ENCODE measurements around the gene GALNT16.

DNA sequence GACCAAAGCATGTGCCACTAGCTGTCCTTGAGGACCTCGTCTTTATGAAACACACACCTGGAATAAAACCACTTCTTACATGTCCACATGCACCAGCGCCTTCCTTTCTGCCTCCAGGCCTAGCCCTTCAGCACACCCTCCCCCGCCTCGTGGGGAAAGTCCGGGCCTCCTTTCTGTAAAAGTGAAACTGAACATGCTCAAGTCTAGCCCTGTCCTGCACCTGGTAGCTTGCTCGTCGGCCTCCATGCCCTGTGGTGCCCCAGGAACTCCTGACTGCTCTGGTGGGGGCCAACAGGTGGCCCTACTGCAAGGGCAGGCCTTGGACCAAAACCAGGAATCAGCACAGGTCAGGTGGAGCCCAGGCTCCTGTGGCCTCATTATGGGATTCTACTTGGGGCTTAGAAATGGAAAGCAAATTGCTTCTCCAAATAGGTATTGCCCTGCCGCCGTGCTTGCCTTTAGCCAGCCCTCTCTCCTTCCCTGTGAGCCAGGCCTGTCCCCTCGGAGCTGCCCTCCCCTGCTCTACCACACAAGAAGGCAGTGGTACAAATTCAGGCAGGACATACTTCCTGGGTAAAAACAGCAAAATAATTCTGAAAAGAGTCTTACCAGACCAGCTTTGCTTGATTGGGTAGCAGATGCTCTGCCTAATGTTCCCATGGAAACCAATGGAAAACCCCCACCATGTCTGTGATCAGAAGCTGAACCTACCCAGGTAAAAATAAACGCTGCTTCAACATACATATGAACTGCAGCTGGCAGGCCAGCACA is 94.6 kb downstream of the GALNT16 start:
- TF ChIP-seq, protein P1, sequence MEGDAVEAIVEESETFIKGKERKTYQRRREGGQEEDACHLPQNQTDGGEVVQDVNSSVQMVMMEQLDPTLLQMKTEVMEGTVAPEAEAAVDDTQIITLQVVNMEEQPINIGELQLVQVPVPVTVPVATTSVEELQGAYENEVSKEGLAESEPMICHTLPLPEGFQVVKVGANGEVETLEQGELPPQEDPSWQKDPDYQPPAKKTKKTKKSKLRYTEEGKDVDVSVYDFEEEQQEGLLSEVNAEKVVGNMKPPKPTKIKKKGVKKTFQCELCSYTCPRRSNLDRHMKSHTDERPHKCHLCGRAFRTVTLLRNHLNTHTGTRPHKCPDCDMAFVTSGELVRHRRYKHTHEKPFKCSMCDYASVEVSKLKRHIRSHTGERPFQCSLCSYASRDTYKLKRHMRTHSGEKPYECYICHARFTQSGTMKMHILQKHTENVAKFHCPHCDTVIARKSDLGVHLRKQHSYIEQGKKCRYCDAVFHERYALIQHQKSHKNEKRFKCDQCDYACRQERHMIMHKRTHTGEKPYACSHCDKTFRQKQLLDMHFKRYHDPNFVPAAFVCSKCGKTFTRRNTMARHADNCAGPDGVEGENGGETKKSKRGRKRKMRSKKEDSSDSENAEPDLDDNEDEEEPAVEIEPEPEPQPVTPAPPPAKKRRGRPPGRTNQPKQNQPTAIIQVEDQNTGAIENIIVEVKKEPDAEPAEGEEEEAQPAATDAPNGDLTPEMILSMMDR (IDR thresholded peaks at IDR 0.05), result no peak
- no peak for TF ChIP-seq POLR2A (IDR thresholded peaks at IDR 0.05)
- no peak for TF ChIP-seq EP300 (IDR thresholded peaks at IDR 0.05)
- no peak for TF ChIP-seq POLR2AphosphoS5 (IDR thresholded peaks at IDR 0.05)
